RPMI8226 (cell line): ENCODE measurements around the gene DCBLD2.

Experiments used
- DNase-seq: peaks from one replicate; pipeline ENCODE4 v3.0.0-alpha.2; 2015

Gene DCBLD2

DNA sequence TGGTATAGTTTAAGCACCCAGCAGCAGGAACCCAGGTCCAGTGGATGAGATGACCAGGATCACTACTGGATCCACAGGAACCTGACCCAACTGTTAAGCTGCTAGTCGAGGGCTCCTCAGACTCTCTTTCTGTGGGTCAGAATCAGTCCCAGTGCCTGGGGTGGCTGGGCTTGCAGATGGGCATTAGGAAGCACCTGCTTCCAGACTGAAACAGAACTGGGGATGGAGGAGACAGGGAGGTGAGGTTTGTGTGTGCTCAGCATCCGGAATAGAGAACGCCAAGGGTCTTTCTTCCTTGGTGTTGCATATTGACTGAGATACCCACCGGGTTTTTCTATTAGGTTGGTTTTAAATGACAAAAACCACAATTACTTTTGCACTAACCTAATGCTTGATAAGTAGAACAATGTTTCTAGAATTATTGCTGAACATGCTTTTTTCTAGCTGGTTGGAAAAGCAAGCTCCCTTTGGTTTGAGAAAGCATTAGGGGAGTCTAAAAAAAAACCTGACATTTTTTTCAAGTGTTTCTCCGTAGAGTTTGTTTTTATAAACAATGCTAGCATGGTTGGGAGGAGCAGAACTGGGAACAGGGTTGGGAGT lies 137.6 kb downstream of the DCBLD2 start:
- DNase-seq: peak; percentile 74

DNA sequence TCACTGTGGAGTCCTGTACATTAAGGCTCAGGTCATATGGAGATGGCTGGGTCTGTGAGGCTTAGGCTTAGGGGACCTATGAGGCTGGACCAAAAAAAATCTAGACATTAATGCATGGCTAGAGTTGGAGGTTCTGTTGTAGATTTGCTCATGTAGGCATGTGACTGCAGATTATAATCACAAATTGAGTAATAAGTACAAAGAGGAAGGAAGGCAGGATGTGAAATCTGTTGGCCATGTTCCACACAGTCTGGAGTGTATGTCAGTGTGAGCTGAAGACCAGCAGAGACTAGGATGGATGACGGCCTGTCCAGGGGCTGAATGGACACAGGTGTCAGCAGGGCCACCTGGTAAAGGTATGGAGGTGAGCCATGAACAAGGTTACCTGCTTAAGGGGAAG lies 138.4 kb downstream of the DCBLD2 start, which contains the start of gene ST3GAL6:
Gene ST3GAL6 (plus strand): TSS at position 265 of the 400 bp plus-strand sequence. CDS start 5,101 bp downstream, outside the sequence.
- DNase-seq: peak; percentile 76

DNA sequence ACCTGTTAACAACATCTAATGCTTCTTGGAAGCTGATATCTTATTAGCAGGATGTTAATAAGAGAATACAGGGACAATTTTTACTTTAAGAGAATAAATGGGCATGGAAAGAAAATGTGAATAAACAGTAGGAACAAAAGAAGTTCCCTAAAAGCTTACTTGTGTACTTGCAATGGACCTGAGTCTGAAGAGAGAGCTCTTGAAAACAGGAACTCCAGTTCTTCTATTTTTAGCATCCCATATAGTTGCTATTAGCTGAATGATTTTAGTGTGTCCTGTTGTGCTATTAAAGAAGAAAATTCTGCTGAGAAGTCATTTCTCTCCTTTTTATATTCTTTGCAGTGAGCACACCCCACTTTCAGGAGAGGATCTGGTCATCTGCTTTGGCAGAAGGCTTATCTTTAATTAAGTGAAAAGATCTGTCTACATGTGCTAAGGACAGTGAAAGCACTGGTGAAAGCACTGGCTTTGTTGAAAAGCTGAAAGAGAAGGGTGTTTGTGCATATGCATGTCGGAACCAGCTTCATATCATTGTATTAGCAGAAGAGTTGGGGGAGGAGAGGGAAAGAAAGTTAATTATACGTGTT lies 139.8 kb downstream of the DCBLD2 start:
- DNase-seq: peak; percentile 83

DNA sequence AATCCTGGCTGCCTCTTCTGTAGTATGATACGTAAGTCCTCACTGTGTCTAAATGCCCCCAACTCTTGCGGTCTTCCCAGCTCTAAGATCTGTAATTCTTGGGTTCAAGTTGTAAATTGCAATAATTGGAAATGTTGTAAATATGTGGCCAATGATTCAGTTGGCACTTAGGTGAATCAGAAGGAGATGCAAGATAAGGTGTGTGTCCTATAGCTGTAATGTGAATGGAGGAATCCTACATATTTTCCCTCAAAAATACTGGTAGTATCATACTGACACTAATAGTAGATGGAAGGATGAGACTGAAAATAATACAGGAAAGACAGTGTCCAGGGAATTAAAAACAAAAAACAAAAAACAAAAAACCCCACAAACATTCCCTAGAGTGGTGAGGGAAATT lies 141.9 kb downstream of the DCBLD2 start:
- DNase-seq: no peak

DNA sequence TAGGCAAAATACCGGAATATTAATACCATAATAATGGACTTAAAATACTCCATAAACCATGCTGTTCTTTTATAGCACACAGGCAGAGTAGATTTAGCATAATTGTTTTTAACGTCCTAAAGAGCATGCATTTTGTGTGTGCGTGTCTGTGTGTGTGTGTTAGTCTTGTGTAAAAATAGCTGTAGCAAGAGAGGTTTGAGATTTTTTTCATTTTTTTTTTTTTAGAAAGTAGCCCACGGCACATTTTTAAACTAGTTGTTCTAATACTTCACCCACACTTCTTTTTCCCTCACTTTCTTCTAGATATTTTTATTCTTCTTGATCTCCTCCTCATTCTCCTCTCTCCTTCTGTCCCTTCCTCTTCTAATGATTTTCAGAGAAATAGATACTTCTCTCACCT lies 145.9 kb downstream of the DCBLD2 start:
- no peak for DNase-seq

DNA sequence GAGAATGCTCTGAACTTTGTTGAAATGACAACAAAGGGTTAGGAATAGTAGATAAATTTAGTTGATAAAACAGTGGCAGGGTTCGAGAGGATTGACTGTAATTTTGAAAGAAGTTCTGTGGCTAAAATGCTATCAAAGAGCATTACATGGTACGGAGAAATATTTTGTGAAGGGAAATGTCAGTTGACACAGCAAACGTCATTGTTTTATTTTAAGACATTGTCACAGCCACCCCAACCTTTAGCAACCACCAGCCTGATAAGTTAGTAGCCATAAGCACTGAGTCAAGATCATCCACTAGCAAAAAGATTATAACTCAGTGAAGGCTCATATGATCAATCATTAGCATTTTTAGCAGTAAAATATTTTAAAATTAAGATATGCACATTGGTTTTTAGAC lies 147.0 kb downstream of the DCBLD2 start:
- DNase-seq: no peak

DNA sequence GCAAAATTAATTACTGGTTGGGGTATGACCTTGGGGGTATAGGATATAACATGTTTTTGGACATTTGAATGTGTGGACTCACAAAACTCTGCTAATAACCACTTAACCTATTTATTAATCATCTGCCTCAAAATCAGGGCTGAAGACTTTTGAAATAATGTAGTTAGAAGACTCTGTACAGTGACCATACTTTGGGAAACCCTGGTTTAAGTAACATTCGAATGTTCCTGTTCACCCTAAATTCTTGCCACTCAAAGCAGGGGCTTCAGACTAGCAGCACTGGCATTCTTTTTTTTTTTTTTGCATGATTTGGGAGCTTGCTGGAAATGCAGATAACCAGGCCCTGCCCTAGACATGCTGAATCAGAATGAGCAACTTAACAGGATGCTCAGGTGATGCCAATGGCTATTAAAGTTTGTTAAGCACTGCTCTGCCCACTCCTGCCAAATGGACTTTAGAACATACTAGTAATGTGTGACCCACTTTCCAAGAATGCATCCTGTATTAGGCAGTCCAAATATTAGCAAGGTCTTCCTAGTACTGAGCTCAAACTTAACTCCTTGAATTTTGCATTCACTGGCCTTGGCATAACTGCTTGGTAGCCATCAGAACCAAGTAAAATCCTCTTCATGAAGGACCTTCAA lies 151.1 kb downstream of the DCBLD2 start:
- DNase-seq: no peak

DNA sequence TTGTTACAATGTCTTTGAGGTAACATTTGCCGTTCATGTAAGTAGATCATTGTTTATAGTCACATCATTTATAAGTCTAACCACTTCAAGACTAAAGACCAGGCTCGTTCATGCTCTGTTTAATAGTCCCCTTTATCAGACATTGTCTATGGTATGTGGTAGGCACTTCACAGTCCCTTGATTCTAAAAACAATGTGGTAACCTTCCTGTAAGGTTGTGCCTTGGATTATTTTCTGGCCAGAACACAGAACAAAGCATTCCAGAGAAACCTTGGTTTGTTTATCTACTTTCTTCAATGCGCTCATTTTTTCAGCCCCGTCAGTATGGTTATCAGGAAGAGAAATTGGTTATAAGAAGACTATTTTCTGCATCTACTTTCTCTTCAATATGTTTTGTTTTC lies 154.6 kb downstream of the DCBLD2 start:
- no peak for DNase-seq

DNA sequence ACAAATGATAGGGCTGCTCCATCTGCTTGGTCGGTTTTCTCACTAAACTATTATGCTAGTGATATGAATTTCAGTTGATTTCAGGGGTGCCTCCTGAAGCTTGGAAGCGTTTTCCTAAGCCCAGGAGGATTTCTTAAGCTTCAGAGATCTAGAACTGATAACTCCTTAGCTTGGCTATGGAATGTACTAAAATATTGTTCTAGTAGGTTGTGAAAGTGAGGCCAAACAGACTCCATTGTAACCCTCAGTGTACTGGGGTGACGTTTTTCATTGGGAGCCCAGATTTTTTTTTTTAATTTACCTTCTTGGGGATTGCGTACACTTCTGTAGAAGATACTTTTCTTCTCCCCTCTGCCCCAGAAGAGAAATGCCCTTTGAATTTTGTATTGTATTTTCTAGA lies 155.4 kb downstream of the DCBLD2 start:
- no peak for DNase-seq
